ENCODE measurements around the gene RPL28.

DNA sequence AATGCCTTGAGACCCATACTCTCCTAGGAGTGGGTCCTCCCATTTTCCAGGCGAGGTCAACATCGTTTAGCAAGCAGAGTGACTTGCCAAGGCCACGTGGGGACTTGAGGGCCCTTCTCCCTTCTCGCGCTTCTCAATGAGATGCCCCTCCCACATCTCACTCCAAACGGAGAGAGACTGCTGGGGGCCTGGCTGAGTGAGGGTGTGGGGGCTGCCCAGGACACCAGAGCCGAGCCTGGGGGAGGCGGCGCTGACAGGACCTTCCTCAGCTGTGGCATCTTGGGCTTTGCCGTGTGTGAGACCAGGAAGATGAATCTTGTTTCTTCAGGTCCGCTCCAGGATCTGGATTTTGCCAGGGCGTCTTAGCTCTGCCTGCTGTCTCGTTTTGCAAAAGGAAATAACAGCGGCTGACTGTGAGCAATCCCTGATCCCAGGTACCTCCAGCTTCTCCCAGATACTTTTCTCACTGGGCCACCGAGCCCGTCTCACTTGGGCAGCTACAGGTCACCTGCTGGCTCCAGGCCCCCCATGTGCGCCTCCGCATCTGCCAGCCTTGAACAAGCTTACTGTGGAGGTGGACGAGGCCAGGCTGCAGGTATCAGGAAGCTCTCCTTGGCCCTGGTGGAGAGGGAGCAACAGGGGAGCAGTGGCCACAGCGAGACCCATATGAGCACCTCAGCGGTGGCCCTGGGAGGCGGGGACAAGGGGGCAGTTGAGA, 37.3 kb upstream of the RPL28 start:
- TF ChIP-seq CTCF (IDR thresholded peaks at IDR 0.05) (no peak), POLR2A (IDR thresholded peaks at IDR 0.05) (no peak)
